ENCODE measurements around the gene SEPSECS. TPM values are rescaled to one million over a fixed set of nuclear protein-coding genes. Genes with fewer than 3 reads are reported as not detected.
A peak's percentile ranks its signal among the peaks of the same experiment; 100 is the strongest.

The SEPSECS gene
- total and polyA plus RNA-seq, 2 of the 13 experiments (the other 11 are each of a cell fraction or from before 2014, with no cell fraction given) = 9.4 to 14.3 TPM

DNA sequence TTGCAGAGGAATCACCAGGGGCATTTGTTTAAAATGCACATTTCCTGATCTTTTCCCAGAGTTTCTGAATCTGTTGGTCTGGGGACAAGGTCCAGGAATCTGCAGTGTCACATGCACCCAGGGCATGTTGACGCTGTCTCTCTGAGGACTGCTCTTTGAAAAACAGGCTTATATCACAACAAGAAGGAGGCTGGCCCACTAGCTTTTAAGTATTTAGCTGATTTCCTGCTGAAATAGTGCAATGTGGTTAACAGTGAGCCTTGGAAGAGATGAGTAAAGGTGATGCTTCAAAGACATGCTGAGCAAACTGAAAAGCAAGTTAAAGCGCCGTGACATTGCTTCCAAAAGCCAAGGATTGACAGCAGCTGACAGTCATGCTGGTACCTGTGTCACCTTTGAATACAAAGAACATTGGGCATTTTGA, 18.6 kb upstream of the SEPSECS start:
- ATAC-seq (peak; percentile 96), DNase-seq (ENCODE audit: low spot score) (peak; percentile 85), FAIRE-seq (peak; percentile 93)
- H3K4me1 ChIP-seq (ENCODE audit: insufficient read depth, low read length) = peaks cover 48% of the 10 kb centered on the region
- H3K9me3 ChIP-seq (ENCODE audit: low read length) = no peaks in the 10 kb centered on the region
- in situ Hi-C loops (cut with HindIII; ENCODE audit: extremely low pct_ligation_motif_present, low pct_unique_long_range_greater_than_20kb) = no loop called here
- no peaks in the 10 kb centered on the region for H3K79me2 ChIP-seq (ENCODE audit: insufficient read depth, low read length)
- peak overlapping the region; percentile 79 for H3K27ac ChIP-seq (ENCODE audit: extremely low read length, insufficient read depth, low read length)
- intact Hi-C loops (cut with micrococcal nuclease; ENCODE audit: unreplicated experiment) = loop anchor here (2.0 kb wide), 2 partner anchors 56 to 188 kb away; partner anchors contain the start of gene PI4K2B
- CTCF ChIA-PET (ENCODE audit: low intra/inter-chr PET ratio, low total read pairs) = no interaction called here
- no TSS peak for BruUV-seq (replicated peaks)
- peaks cover 2 to 3% of the 10 kb centered on the region in 2 experiments; a peak in 1 of 5 replicates for H3K36me3 ChIP-seq (replicated peaks in 1 of 2; ENCODE audit: control insufficient read depth in 1 of 2, insufficient read depth in 2 of 2, low read length in 2 of 2)
- H2AFZ ChIP-seq (ENCODE audit: low read length) = no peak overlapping the region
- peak overlapping the region; percentile 53 for H3K4me2 ChIP-seq (ENCODE audit: low read depth, low read length)
- POLR2A ChIA-PET = interaction anchor here (1.2 to 5.2 kb wide), 2 partner anchors 18 to 55 kb away, joined by 4 to 23 read pairs; partner anchors contain the start of genes PI4K2B and SEPSECS
- 21% methylated on average over 3 of the region's 3 CpGs for WGBS (ENCODE audit: low lambda C conversion rate)
- H3K27me3 ChIP-seq (ENCODE audit: control insufficient read depth in 1 of 2, insufficient read depth in 2 of 2, low read length in 2 of 2) = no peaks in the 10 kb centered on the region
- H4K20me1 ChIP-seq (ENCODE audit: insufficient read depth, low read length) = no peaks in the 10 kb centered on the region
- H3K4me3 ChIP-seq (replicated peaks in 1 of 3; ENCODE audit: insufficient read depth in 1 of 3, low read depth in 2 of 3, low read length in 3 of 3) = peak overlapping the region in 1 of 3 experiments; percentile 24; a peak in 1 of 6 replicates
- peak overlapping the region; percentile 36; the same call in 1 of the 2 replicates for H3K9ac ChIP-seq (ENCODE audit: insufficient read depth, low read depth, low read length)
- TF ChIP-seq ZBTB33 (CRISPR knock-in tag; IDR thresholded peaks at IDR 0.05) (no peak), ZNF788 (CRISPR knock-in tag; IDR thresholded peaks at IDR 0.05; ENCODE audit: borderline replicate concordance) (no peak), SOX6 (IDR thresholded peaks at IDR 0.05) (no peak), SOX6 (CRISPR knock-in tag; IDR thresholded peaks at IDR 0.05) (peak; percentile 37; the same call in 1 of the 2 replicates), ZNF660 (CRISPR knock-in tag; IDR thresholded peaks at IDR 0.05; ENCODE audit: borderline replicate concordance, low read depth) (no peak), PITX1 (CRISPR knock-in tag; IDR thresholded peaks at IDR 0.05) (0 out of 2 replicates have a peak, but pooled peaks have one; percentile 41), FOXP1 (IDR thresholded peaks at IDR 0.05) (no peak), FOXP1 (CRISPR knock-in tag; IDR thresholded peaks at IDR 0.05) (peak; percentile 79), MXI1 (IDR thresholded peaks at IDR 0.05; ENCODE audit: borderline replicate concordance, low read depth, low read length) (peak; percentile 66; the same call in 1 of the 3 replicates), SNRNP70 (IDR thresholded peaks at IDR 0.05; ENCODE audit: low read depth, low read length) (no peak), SALL1 (CRISPR knock-in tag; IDR thresholded peaks at IDR 0.05) (peak; percentile 70), IRF2 (CRISPR knock-in tag; IDR thresholded peaks at IDR 0.05) (no peak), ZNF17 (CRISPR knock-in tag; IDR thresholded peaks at IDR 0.05) (no peak), KLF13 (CRISPR knock-in tag; IDR thresholded peaks at IDR 0.05) (no peak), POLR2A (IDR thresholded peaks at IDR 0.05; ENCODE audit: insufficient read depth in 1 of 2, low read depth in 2 of 2, low read length in 2 of 2) (no peak), PRDM10 (CRISPR knock-in tag; IDR thresholded peaks at IDR 0.05; ENCODE audit: low read depth) (no peak), HNRNPUL1 (IDR thresholded peaks at IDR 0.05; ENCODE audit: low read depth, low read length) (no peak)
- TF ChIP-seq, protein P1, sequence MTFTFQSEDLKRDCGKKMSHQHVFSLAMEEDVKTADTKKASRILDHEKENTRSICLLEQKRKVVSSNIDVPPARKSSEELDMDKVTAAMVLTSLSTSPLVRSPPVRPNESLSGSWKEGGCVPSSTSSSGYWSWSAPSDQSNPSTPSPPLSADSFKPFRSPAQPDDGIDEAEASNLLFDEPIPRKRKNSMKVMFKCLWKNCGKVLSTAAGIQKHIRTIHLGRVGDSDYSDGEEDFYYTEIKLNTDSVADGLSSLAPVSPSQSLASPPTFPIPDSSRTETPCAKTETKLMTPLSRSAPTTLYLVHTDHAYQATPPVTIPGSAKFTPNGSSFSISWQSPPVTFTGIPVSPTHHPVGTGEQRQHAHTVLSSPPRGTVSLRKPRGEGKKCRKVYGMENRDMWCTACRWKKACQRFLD (CRISPR knock-in tag; IDR thresholded peaks at IDR 0.05; ENCODE audit: borderline replicate concordance) = no peak
